Ishikawa (cell line): ENCODE measurements around the gene CCDC13.

Source experiments
- CEBPB ChIP-seq: IDR thresholded peaks from 2 replicates; pipeline ENCODE4 v1.6.1; 2012
- CREB1 ChIP-seq: IDR thresholded peaks from 2 replicates; pipeline ENCODE4 v1.6.1; 2012; ENCODE audit warnings: low read depth
- EP300 ChIP-seq: IDR thresholded peaks from 2 replicates; pipeline ENCODE4 v1.6.1; 2012; ENCODE audit warnings: borderline replicate concordance
- NFIC ChIP-seq: IDR thresholded peaks from 2 replicates; pipeline ENCODE4 v1.6.1; 2012
- TAF1 ChIP-seq: IDR thresholded peaks from 2 replicates; pipeline ENCODE4 v1.6.1; 2012; ENCODE audit warnings: low read depth, mild to moderate bottlenecking
- TCF12 ChIP-seq: IDR thresholded peaks from 2 replicates; pipeline ENCODE4 v1.6.1; 2012; ENCODE audit warnings: low read depth
- YY1 ChIP-seq: IDR thresholded peaks from 2 replicates; pipeline ENCODE4 v1.6.1; 2012; ENCODE audit warnings: low read depth
- TF ChIP-seq, protein P1 (sequence below): IDR thresholded peaks from 2 replicates; pipeline ENCODE4 v1.6.1; 2012
- TF ChIP-seq, protein P2 (sequence below): IDR thresholded peaks from 2 replicates; pipeline ENCODE4 v1.6.1; 2012; ENCODE audit warnings: low read depth, mild to moderate bottlenecking
- TF ChIP-seq, protein P3 (sequence below): IDR thresholded peaks from 2 replicates; pipeline ENCODE4 v1.6.1; 2012

DNA sequence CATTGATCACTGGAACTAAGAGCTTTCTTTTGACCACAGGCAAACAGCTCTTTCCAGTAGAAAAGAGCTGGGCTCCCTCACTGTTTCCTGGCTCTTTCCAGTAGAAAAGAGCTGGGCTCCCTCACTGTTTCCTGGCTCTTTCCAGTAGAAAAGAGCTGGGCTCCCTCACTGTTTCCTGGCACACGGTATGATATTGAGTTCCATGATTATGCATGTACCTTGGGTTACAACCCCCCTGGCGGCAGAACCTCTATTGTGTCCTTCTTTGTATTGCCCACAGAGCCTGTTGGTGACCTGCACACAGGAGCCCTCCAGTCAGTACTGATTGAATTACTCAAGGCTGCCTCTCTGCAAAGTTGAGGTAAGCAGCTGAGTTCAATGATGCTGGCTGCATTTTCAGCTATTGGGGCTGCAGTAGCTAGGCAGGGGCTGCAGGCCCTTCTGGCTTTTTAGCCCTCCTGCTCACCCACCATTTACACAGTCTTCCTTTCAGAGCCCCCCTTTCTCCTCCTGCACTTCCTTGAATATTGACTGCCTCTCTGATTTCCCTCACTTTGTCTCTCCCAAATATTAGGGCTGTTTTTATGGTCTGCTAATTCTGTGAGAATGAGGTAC is 46.4 kb upstream of the CCDC13 start:
- no peak for TF ChIP-seq CREB1
- no peak for TF ChIP-seq TAF1
- TF ChIP-seq EP300 = no peak
- TF ChIP-seq, protein P1, sequence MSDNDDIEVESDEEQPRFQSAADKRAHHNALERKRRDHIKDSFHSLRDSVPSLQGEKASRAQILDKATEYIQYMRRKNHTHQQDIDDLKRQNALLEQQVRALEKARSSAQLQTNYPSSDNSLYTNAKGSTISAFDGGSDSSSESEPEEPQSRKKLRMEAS = no peak
- no peak for TF ChIP-seq TCF12
- no peak for TF ChIP-seq YY1
- TF ChIP-seq, protein P2, sequence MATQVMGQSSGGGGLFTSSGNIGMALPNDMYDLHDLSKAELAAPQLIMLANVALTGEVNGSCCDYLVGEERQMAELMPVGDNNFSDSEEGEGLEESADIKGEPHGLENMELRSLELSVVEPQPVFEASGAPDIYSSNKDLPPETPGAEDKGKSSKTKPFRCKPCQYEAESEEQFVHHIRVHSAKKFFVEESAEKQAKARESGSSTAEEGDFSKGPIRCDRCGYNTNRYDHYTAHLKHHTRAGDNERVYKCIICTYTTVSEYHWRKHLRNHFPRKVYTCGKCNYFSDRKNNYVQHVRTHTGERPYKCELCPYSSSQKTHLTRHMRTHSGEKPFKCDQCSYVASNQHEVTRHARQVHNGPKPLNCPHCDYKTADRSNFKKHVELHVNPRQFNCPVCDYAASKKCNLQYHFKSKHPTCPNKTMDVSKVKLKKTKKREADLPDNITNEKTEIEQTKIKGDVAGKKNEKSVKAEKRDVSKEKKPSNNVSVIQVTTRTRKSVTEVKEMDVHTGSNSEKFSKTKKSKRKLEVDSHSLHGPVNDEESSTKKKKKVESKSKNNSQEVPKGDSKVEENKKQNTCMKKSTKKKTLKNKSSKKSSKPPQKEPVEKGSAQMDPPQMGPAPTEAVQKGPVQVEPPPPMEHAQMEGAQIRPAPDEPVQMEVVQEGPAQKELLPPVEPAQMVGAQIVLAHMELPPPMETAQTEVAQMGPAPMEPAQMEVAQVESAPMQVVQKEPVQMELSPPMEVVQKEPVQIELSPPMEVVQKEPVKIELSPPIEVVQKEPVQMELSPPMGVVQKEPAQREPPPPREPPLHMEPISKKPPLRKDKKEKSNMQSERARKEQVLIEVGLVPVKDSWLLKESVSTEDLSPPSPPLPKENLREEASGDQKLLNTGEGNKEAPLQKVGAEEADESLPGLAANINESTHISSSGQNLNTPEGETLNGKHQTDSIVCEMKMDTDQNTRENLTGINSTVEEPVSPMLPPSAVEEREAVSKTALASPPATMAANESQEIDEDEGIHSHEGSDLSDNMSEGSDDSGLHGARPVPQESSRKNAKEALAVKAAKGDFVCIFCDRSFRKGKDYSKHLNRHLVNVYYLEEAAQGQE = no peak
- TF ChIP-seq CEBPB = no peak
- TF ChIP-seq, protein P3, sequence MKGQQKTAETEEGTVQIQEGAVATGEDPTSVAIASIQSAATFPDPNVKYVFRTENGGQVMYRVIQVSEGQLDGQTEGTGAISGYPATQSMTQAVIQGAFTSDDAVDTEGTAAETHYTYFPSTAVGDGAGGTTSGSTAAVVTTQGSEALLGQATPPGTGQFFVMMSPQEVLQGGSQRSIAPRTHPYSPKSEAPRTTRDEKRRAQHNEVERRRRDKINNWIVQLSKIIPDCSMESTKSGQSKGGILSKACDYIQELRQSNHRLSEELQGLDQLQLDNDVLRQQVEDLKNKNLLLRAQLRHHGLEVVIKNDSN = no peak
- no peak for TF ChIP-seq NFIC
